PC-3 (cell line): Measurements from ENCODE around the gene ADAMTS6. TPM values are rescaled to one million over a fixed set of nuclear protein-coding genes. Genes with fewer than 3 reads are reported as not detected.

Source experiments
- ATAC-seq: fragments of 200-7000 bp; cut with Tn5 transposase; 2 replicates; pipeline ENCODE4 v1.9.1; 2020; ENCODE audit warnings: mild to moderate bottlenecking, moderate library complexity
- BruUV-seq: library from RNA; stranded (reverse); fragments of 400-500 nt; replicated peaks from 2 replicates; lab custom pipeline; 2021; lab: Mats Ljungman, UMichigan
- CTCF ChIA-PET: fragments of 300-600 bp; sonication (Branson Sonifier 250); formaldehyde crosslinking; loops from one replicate; lab custom pipeline; 2022; ENCODE audit warnings: antibody characterized with exemption; lab: Charles Lee
- POLR2A ChIA-PET: fragments of 300-600 bp; sonication (Branson Sonifier 250); formaldehyde crosslinking; loops from one replicate; lab custom pipeline; 2022; ENCODE audit warnings: antibody characterized with exemption; ENCODE audit not compliant: unreplicated experiment; lab: Charles Lee
- DNase-seq: peaks from one replicate; pipeline ENCODE4 v3.0.0-alpha.2; 2015
- H2AFZ ChIP-seq: fragments of 300-600 bp; sonication (generic); 2 replicates; pipeline ENCODE4 v1.6.0; 2016; ENCODE audit warnings: antibody characterized with exemption, low read length
- H3F3A ChIP-seq: fragments of 300-600 bp; sonication (generic); one replicate; pipeline ENCODE4 v1.6.0; 2017; ENCODE audit warnings: antibody characterized with exemption, low read length, control low read depth, mild to moderate bottlenecking; ENCODE audit not compliant: unreplicated experiment
- H3K27ac ChIP-seq: fragments of 300-600 bp; sonication (generic); 2 replicates; pipeline ENCODE4 v1.5.1; 2016; ENCODE audit warnings: mild to moderate bottlenecking, low read length
- H3K27me3 ChIP-seq: fragments of 300-600 bp; sonication (generic); 2 replicates; pipeline ENCODE4 v1.6.1; 2016; ENCODE audit warnings: low read length, mixed read lengths
- H3K36me3 ChIP-seq: fragments of 300-600 bp; sonication (generic); 2 replicates; pipeline ENCODE4 v1.6.1; 2016; ENCODE audit warnings: low read depth, mixed run types, low read length, mixed read lengths
- H3K4me1 ChIP-seq: fragments of 300-600 bp; sonication (generic); 2 replicates; pipeline ENCODE4 v1.5.1; 2016; ENCODE audit warnings: low read length; ENCODE audit not compliant: insufficient read depth
- H3K4me2 ChIP-seq: fragments of 300-600 bp; sonication (generic); 2 replicates; pipeline ENCODE4 v1.6.0; 2016; ENCODE audit warnings: low read length
- H3K4me3 ChIP-seq: fragments of 300-600 bp; sonication (generic); 2 replicates; pipeline ENCODE4 v1.5.1; 2016; ENCODE audit warnings: mild to moderate bottlenecking, low read length, mixed read lengths
- H3K79me2 ChIP-seq: fragments of 300-600 bp; sonication (generic); 2 replicates; pipeline ENCODE4 v1.6.1; 2017; ENCODE audit warnings: low read length, mixed read lengths
- H3K9ac ChIP-seq: fragments of 300-600 bp; sonication (generic); 2 replicates; pipeline ENCODE4 v1.6.0; 2016; ENCODE audit warnings: mild to moderate bottlenecking, low read length
- H3K9me2 ChIP-seq: fragments of 300-600 bp; sonication (generic); replicated peaks from 2 replicates; pipeline ENCODE4 v1.6.1; 2016; ENCODE audit warnings: mixed run types, low read length, mixed read lengths
- H3K9me3 ChIP-seq: fragments of 300-600 bp; sonication (generic); 2 replicates; pipeline ENCODE4 v1.6.1; 2016; ENCODE audit warnings: low read length, mixed read lengths
- H4K20me1 ChIP-seq: fragments of 300-600 bp; sonication (generic); 2 replicates; pipeline ENCODE4 v1.6.1; 2016; ENCODE audit warnings: low read length, mixed read lengths
- EZH2 ChIP-seq: fragments of 300-600 bp; sonication (generic); IDR thresholded peaks from one replicate; pipeline ENCODE4 v1.6.1; 2017; ENCODE audit warnings: antibody characterized with exemption, mild to moderate bottlenecking, low read length; ENCODE audit not compliant: unreplicated experiment
- EZH2phosphoT487 ChIP-seq: fragments of 300-600 bp; sonication (generic); IDR thresholded peaks from 2 replicates; pipeline ENCODE4 v1.6.1; 2018; ENCODE audit warnings: mild to moderate bottlenecking, antibody characterized with exemption, low read length, borderline replicate concordance
- intact Hi-C: fragments of 100-400 bp; cut with micrococcal nuclease; formaldehyde crosslinking; loops from 2 replicates; pipeline ENCODE4 v1.9.0; 2023
- total RNA-seq: library from RNA; depleted of rRNA; stranded (reverse); fragments of >200 nt; gene quantifications from 2 replicates; pipeline ENCODE4 v1.2.3, GENCODE V29; 2014
- TF ChIP-seq, protein P1 (sequence below): fragments of 300-600 bp; sonication (generic); conservative IDR thresholded peaks from 2 replicates; pipeline ENCODE4 v1.5.1; 2017; ENCODE audit warnings: antibody characterized with exemption, low read depth, mild to moderate bottlenecking, low read length

The ADAMTS6 gene
- total RNA-seq, 1 experiment from 2014 or later, result 1.7 TPM

DNA sequence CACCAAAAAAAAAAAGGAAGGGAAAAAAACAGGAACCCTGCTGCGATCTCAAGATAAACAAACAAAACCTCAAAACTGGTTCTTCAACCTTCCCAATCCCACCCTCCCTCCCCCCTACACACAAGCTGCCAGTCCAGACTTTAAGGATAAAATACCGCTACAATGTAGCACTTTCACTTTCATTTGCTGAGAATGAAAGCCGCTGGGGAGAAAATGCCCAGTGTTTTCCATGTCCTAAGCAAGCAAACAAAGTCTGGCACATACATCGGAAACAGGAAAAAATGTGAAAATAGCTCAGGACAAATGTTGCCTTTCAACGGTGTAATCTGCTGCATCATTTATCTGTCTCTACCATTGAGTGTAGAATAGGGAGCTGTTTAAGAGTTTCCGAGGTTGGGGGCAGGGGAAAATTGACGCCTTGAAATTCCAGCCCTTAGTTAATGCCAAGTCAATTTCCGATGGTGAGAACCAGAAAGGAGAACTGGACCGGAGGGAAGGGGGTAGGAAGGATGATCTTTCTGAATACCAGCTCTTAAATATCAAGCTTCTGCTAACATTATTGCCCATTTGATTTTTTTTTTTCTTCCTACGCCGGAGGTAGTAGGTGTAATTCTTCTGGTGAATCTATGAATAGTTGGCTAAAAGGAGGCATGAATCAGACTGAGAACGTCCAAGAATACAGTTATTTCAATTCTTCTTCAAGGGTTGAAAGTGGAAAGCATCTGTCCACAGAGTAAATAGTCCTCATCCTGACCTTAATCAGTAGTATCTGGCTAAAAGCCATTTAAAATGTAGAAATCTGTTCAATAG lies 1.2 kb upstream of the ADAMTS6 start:
- ChIA-PET POLR2A (interaction anchor here (0.7 kb wide), 1 partner anchor 877 kb away, joined by 7 read pairs; no protein-coding TSS in a partner anchor), CTCF (interaction anchor here (0.6 to 1.3 kb wide), 3 partner anchors 151 to 672 kb away, joined by 4 to 5 read pairs (median 4); no protein-coding TSS in a partner anchor)
- ATAC-seq, result no peak
- Histone ChIP-seq H3K4me2 (peak overlapping the region; percentile 89), H3K9ac (no peak overlapping the region), H2AFZ (peak overlapping the region; percentile 86), H3K4me3 (peak overlapping the region; percentile 79), H3K79me2 (peaks cover 8% of the 10 kb centered on the region; the same call in 1 of the 2 replicates), H3K9me2 (no peaks in the 10 kb centered on the region), H4K20me1 (no peaks in the 10 kb centered on the region), H3K9me3 (no peaks in the 10 kb centered on the region), H3K27me3 (no peaks in the 10 kb centered on the region), H3K4me1 (peaks cover 7% of the 10 kb centered on the region; the same call in 1 of the 2 replicates), H3K36me3 (no peaks in the 10 kb centered on the region), H3F3A (no peaks in the 10 kb centered on the region), H3K27ac (no peak overlapping the region)
- TF ChIP-seq, protein P1, sequence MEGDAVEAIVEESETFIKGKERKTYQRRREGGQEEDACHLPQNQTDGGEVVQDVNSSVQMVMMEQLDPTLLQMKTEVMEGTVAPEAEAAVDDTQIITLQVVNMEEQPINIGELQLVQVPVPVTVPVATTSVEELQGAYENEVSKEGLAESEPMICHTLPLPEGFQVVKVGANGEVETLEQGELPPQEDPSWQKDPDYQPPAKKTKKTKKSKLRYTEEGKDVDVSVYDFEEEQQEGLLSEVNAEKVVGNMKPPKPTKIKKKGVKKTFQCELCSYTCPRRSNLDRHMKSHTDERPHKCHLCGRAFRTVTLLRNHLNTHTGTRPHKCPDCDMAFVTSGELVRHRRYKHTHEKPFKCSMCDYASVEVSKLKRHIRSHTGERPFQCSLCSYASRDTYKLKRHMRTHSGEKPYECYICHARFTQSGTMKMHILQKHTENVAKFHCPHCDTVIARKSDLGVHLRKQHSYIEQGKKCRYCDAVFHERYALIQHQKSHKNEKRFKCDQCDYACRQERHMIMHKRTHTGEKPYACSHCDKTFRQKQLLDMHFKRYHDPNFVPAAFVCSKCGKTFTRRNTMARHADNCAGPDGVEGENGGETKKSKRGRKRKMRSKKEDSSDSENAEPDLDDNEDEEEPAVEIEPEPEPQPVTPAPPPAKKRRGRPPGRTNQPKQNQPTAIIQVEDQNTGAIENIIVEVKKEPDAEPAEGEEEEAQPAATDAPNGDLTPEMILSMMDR, result no peak
- TF ChIP-seq EZH2phosphoT487 (no peak), EZH2 (no peak)
- intact Hi-C loops, result loop anchor here (1.0 to 5.0 kb wide), 3 partner anchors 266 to 671 kb away; no protein-coding TSS in a partner anchor
- BruUV-seq, result no TSS peak
- peak; percentile 32 for DNase-seq

DNA sequence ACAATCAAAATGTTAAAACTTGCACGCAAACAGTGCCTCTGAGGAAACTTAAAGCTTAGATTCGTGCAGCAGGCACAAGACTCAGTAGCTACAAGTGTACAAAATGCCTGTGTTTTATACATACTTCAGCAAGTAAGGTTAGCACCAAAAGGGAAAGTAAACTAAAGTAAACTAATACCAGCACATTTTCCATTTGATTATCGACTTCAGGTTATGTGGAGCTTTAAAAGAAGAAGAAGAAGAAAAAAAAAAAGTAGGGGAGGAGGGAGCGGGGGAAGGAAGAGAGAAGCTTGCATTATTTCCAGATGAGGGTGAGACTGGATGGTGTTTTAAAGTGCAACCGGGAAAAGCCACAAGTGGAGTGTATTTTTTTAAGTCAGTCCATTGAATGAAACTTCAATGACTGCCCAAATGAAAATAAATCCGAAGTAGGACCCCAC lies 596 bp upstream of the ADAMTS6 start:
- peak overlapping the region; percentile 89 for H3K4me2 ChIP-seq
- POLR2A ChIA-PET, result no interaction called here

More for the DNA sequence above, 596 bp upstream of the ADAMTS6 start:
- Histone ChIP-seq H2AFZ (peak overlapping the region; percentile 86), H3K27ac (peak overlapping the region; percentile 48), H3F3A (no peaks in the 10 kb centered on the region), H3K79me2 (peaks cover 8% of the 10 kb centered on the region; the same call in 1 of the 2 replicates), H3K9me2 (no peaks in the 10 kb centered on the region), H3K36me3 (no peaks in the 10 kb centered on the region), H4K20me1 (no peaks in the 10 kb centered on the region), H3K4me1 (peaks cover 7% of the 10 kb centered on the region; the same call in 1 of the 2 replicates), H3K9me3 (no peaks in the 10 kb centered on the region), H3K9ac (peak overlapping the region; percentile 41; the same call in 1 of the 2 replicates), H3K4me3 (peak overlapping the region; percentile 79), H3K27me3 (no peaks in the 10 kb centered on the region)
- no TSS peak for BruUV-seq
- intact Hi-C loops, result loop anchor here (5.0 kb wide), 1 partner anchor 265 kb away; no protein-coding TSS in a partner anchor
- ATAC-seq, result peak; percentile 18; the same call in 1 of the 2 replicates
- CTCF ChIA-PET, result no interaction called here
- no peak for DNase-seq
- TF ChIP-seq, protein P1, result no peak
- no peak for TF ChIP-seq EZH2phosphoT487
- no peak for TF ChIP-seq EZH2
